ENCODE measurements around the gene HSPA1A. TPM values are rescaled to one million over a fixed set of nuclear protein-coding genes. Genes with fewer than 3 reads are reported as not detected.
A peak's percentile ranks its signal among the peaks of the same experiment; 100 is the strongest.

The HSPA1A gene
- 189 and 190 TPM in 2 replicates for total RNA-seq

GRCh38 chr6:31815025-31815838 is at the start of gene HSPA1A, which contains the start of gene HSPA1L:
HSPA1A (plus strand) TSS chr6:31815543; CDS start chr6:31815757, 214 bp downstream.
HSPA1L (minus strand) TSS chr6:31815283; CDS start chr6:31811972, 3,311 bp downstream.
- H3K36me3 Mint-ChIP-seq (ENCODE audit: low read depth): peaks cover 21% of the 10 kb centered on the region
- peaks cover 50% of the 10 kb centered on the region for H3K4me1 Mint-ChIP-seq
- H3K27me3 Mint-ChIP-seq: no peaks in the 10 kb centered on the region
- peak; percentile 93 for DNase-seq
- peak within 1 kb of the TSS; percentile 97 for H3K27ac Mint-ChIP-seq
- peak within 1 kb of the TSS; percentile 97 for H3K4me3 Mint-ChIP-seq
- intact Hi-C loops (cut with micrococcal nuclease): loop anchor here (2.0 kb wide), 1 partner anchor 20 kb away; no protein-coding TSS in a partner anchor
- H3K9me3 Mint-ChIP-seq: no peaks in the 10 kb centered on the region

GRCh38 chr6:31765559-31765909 is 49.8 kb upstream of the HSPA1A start:
- no peaks in the 10 kb centered on the region for H3K27me3 Mint-ChIP-seq
- H3K4me3 Mint-ChIP-seq: no peak overlapping the region
- peaks cover 34% of the 10 kb centered on the region for H3K36me3 Mint-ChIP-seq (ENCODE audit: low read depth)
- DNase-seq: no peak
- no peaks in the 10 kb centered on the region for H3K9me3 Mint-ChIP-seq
- H3K4me1 Mint-ChIP-seq: peaks cover 13% of the 10 kb centered on the region
- H3K27ac Mint-ChIP-seq: no peak overlapping the region
- intact Hi-C loops (cut with micrococcal nuclease): no loop called here

GRCh38 chr6:31765910-31766794 is 49.2 kb upstream of the HSPA1A start:
- Mint-ChIP-seq H3K4me3 (no peak overlapping the region), H3K27ac (no peak overlapping the region), H3K4me1 (peaks cover 14% of the 10 kb centered on the region), H3K9me3 (no peaks in the 10 kb centered on the region), H3K36me3 (ENCODE audit: low read depth) (peaks cover 28% of the 10 kb centered on the region), H3K27me3 (no peaks in the 10 kb centered on the region)
- no peak for DNase-seq
- intact Hi-C loops (cut with micrococcal nuclease): no loop called here

- H3K9me3 Mint-ChIP-seq: no peaks in the 10 kb centered on the region
Observed at GRCh38 chr6:31767096-31767645, 48.2 kb upstream of the HSPA1A start.

GRCh38 chr6:31768363-31769257 is 46.7 kb upstream of the HSPA1A start:
- intact Hi-C loops (cut with micrococcal nuclease): loop anchor here (1.0 to 2.0 kb wide), 3 partner anchors 29 to 88 kb away; partner anchors contain the start of gene DDAH2

More at GRCh38 chr6:31767096-31767645, 48.2 kb upstream of the HSPA1A start:
- no peak for DNase-seq
- no peak overlapping the region for H3K27ac Mint-ChIP-seq
- no peak overlapping the region for H3K4me3 Mint-ChIP-seq
- peaks cover 25% of the 10 kb centered on the region for H3K36me3 Mint-ChIP-seq (ENCODE audit: low read depth)
- H3K4me1 Mint-ChIP-seq: peaks cover 19% of the 10 kb centered on the region
- no peaks in the 10 kb centered on the region for H3K27me3 Mint-ChIP-seq
- intact Hi-C loops (cut with micrococcal nuclease): no loop called here

GRCh38 chr6:31769684-31770371 is 45.5 kb upstream of the HSPA1A start:
- Mint-ChIP-seq H3K4me3 (no peak overlapping the region), H3K36me3 (ENCODE audit: low read depth) (peaks cover 13% of the 10 kb centered on the region), H3K27me3 (no peaks in the 10 kb centered on the region), H3K9me3 (no peaks in the 10 kb centered on the region), H3K4me1 (peaks cover 24% of the 10 kb centered on the region), H3K27ac (peak overlapping the region; percentile 46)
- peak; percentile 96 for DNase-seq
- intact Hi-C loops (cut with micrococcal nuclease): loop anchor here (1.0 to 2.0 kb wide), 3 partner anchors 31 to 90 kb away; partner anchors contain the start of gene DDAH2

More at GRCh38 chr6:31768363-31769257, 46.7 kb upstream of the HSPA1A start:
- Mint-ChIP-seq H3K36me3 (ENCODE audit: low read depth) (peaks cover 19% of the 10 kb centered on the region), H3K27ac (no peak overlapping the region), H3K9me3 (no peaks in the 10 kb centered on the region), H3K27me3 (no peaks in the 10 kb centered on the region), H3K4me1 (peaks cover 23% of the 10 kb centered on the region), H3K4me3 (no peak overlapping the region)
- DNase-seq: no peak

GRCh38 chr6:31770860-31771259 is 44.5 kb upstream of the HSPA1A start:
- H3K4me3 Mint-ChIP-seq: no peak overlapping the region
- H3K4me1 Mint-ChIP-seq: peaks cover 31% of the 10 kb centered on the region
- H3K9me3 Mint-ChIP-seq: no peaks in the 10 kb centered on the region
- no peaks in the 10 kb centered on the region for H3K27me3 Mint-ChIP-seq
- H3K36me3 Mint-ChIP-seq (ENCODE audit: low read depth): peaks cover 13% of the 10 kb centered on the region
- intact Hi-C loops (cut with micrococcal nuclease): no loop called here
- no peak overlapping the region for H3K27ac Mint-ChIP-seq
- DNase-seq: peak; percentile 60

- DNase-seq: peak; percentile 65
- no peaks in the 10 kb centered on the region for H3K9me3 Mint-ChIP-seq
- H3K27me3 Mint-ChIP-seq: no peaks in the 10 kb centered on the region
- H3K36me3 Mint-ChIP-seq (ENCODE audit: low read depth): peaks cover 12% of the 10 kb centered on the region
- H3K27ac Mint-ChIP-seq: no peak overlapping the region
- peak overlapping the region; percentile 30 for H3K4me3 Mint-ChIP-seq
- peaks cover 38% of the 10 kb centered on the region for H3K4me1 Mint-ChIP-seq
- intact Hi-C loops (cut with micrococcal nuclease): loop anchor here (1.0 kb wide), 1 partner anchor 19 kb away; no protein-coding TSS in a partner anchor
Observed at GRCh38 chr6:31771992-31772358, 43.4 kb upstream of the HSPA1A start.

GRCh38 chr6:31775184-31775583 is 40.2 kb upstream of the HSPA1A start:
- no peaks in the 10 kb centered on the region for H3K9me3 Mint-ChIP-seq
- peaks cover 21% of the 10 kb centered on the region for H3K36me3 Mint-ChIP-seq (ENCODE audit: low read depth)
- peak overlapping the region; percentile 72 for H3K27ac Mint-ChIP-seq
- H3K4me1 Mint-ChIP-seq: peaks cover 40% of the 10 kb centered on the region
- H3K27me3 Mint-ChIP-seq: no peaks in the 10 kb centered on the region
- DNase-seq: no peak
- intact Hi-C loops (cut with micrococcal nuclease): loop anchor here (5.0 kb wide), 1 partner anchor 37 kb away; no protein-coding TSS in a partner anchor
- H3K4me3 Mint-ChIP-seq: no peak overlapping the region

GRCh38 chr6:31775633-31776484 is 39.5 kb upstream of the HSPA1A start:
- peaks cover 25% of the 10 kb centered on the region for H3K36me3 Mint-ChIP-seq (ENCODE audit: low read depth)

GRCh38 chr6:31776485-31776988 is 38.8 kb upstream of the HSPA1A start:
- Mint-ChIP-seq H3K27ac (peak overlapping the region; percentile 89), H3K36me3 (ENCODE audit: low read depth) (peaks cover 26% of the 10 kb centered on the region), H3K4me1 (peaks cover 34% of the 10 kb centered on the region), H3K9me3 (no peaks in the 10 kb centered on the region), H3K4me3 (peak overlapping the region; percentile 66), H3K27me3 (no peaks in the 10 kb centered on the region)
- DNase-seq: peak; percentile 58
- intact Hi-C loops (cut with micrococcal nuclease): loop anchor here (5.0 kb wide), 1 partner anchor 36 kb away; no protein-coding TSS in a partner anchor

More at GRCh38 chr6:31775633-31776484, 39.5 kb upstream of the HSPA1A start:
- H3K4me1 Mint-ChIP-seq: peaks cover 40% of the 10 kb centered on the region
- intact Hi-C loops (cut with micrococcal nuclease): loop anchor here (5.0 kb wide), 1 partner anchor 36 kb away; no protein-coding TSS in a partner anchor
- peak; percentile 56 for DNase-seq
- peak overlapping the region; percentile 81 for H3K27ac Mint-ChIP-seq
- peak overlapping the region; percentile 66 for H3K4me3 Mint-ChIP-seq
- no peaks in the 10 kb centered on the region for H3K9me3 Mint-ChIP-seq
- H3K27me3 Mint-ChIP-seq: no peaks in the 10 kb centered on the region
